Brain microvascular endothelial cell (primary cell): ENCODE measurements around the gene MMP24.
"Not testable (repeated sequence)": the region's sequence is repeated elsewhere in the genome, so short reads cannot be mapped to it uniquely, and the experiment has no call there.

Experiments used
- DNase-seq: peaks from one replicate; pipeline ENCODE4 v3.0.0-alpha.2; 2020
- H3K27ac ChIP-seq: fragments of 250-450 bp; sonication (Bioruptor Pico); 2 replicates; pipeline ENCODE4 v1.5.1; 2020; ENCODE audit warnings: mild to moderate bottlenecking, moderate library complexity
- H3K27me3 ChIP-seq: fragments of 250-450 bp; sonication (Bioruptor Pico); replicated peaks from 2 replicates; pipeline ENCODE4 v1.5.1; 2020; ENCODE audit warnings: mild to moderate bottlenecking
- H3K36me3 ChIP-seq: fragments of 250-450 bp; sonication (Bioruptor Pico); replicated peaks from 2 replicates; pipeline ENCODE4 v1.5.1; 2020; ENCODE audit warnings: mild to moderate bottlenecking
- H3K4me3 ChIP-seq: 2 replicates; pipeline ENCODE4 v1.5.1; 2011; ENCODE audit warnings: low read depth, mild to moderate bottlenecking, control low read depth, low read length, moderate library complexity
- in situ Hi-C: cut with HindIII; loops from 2 replicates; pipeline ENCODE4 v1.10.0; 2017; ENCODE audit warnings: low sequenced_read_pairs, low pct_ligation_motif_present
- TF ChIP-seq, protein P1 (sequence below): IDR thresholded peaks from 2 replicates; pipeline ENCODE4 v1.5.1; 2011; ENCODE audit warnings: low read depth, mild to moderate bottlenecking, moderate library complexity, low read length, control low read depth, inconsistent platforms; ENCODE audit errors: missing control alignments

The MMP24 gene

DNA sequence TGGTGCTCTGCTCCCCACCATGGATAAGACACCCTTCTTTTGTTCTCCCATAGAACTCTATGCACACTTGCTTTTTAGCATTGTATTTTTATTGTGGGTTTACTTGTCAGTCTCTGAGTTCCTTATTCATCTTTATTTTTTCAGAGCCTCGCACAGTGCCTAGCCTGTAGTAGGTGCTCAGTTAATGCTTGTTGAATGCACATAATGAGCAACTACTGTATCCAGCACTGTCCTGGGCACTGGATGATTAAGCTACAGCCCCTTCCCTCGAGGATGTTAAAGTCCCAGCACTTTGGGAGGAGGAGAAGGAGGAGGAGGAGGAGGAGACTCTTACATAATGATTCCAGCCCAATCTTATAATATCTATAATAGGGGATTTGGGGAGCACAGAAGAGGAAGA, 16.8 kb downstream of the MMP24 start:
- no peak for DNase-seq
- in situ Hi-C loops = no loop called here
- TF ChIP-seq, protein P1, sequence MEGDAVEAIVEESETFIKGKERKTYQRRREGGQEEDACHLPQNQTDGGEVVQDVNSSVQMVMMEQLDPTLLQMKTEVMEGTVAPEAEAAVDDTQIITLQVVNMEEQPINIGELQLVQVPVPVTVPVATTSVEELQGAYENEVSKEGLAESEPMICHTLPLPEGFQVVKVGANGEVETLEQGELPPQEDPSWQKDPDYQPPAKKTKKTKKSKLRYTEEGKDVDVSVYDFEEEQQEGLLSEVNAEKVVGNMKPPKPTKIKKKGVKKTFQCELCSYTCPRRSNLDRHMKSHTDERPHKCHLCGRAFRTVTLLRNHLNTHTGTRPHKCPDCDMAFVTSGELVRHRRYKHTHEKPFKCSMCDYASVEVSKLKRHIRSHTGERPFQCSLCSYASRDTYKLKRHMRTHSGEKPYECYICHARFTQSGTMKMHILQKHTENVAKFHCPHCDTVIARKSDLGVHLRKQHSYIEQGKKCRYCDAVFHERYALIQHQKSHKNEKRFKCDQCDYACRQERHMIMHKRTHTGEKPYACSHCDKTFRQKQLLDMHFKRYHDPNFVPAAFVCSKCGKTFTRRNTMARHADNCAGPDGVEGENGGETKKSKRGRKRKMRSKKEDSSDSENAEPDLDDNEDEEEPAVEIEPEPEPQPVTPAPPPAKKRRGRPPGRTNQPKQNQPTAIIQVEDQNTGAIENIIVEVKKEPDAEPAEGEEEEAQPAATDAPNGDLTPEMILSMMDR = no peak
- H3K27me3 ChIP-seq = no peaks in the 10 kb centered on the region
- no peak overlapping the region for H3K27ac ChIP-seq
- no peak overlapping the region for H3K4me3 ChIP-seq
- no peaks in the 10 kb centered on the region for H3K36me3 ChIP-seq

DNA sequence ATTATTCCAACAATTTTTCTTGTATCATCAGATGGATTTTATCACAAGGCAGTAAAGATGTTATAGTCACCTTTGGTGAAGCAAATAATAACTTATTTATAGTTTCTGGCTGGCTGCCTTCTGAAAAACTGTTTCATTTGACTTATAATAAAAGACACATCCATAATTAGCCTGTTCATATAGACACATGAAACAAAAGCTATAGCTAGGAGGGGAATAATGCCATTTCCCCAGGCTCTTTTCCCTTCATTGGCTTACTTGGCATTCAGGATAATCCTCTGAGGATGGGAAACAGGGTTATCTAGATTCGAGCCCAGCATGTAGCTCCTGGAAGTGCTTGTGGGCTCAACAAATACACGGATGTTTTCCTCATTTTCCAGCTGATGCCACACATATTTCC, 17.5 kb downstream of the MMP24 start:
- TF ChIP-seq, protein P1 = no peak
- no peaks in the 10 kb centered on the region for H3K27me3 ChIP-seq
- H3K36me3 ChIP-seq = no peaks in the 10 kb centered on the region
- no peak overlapping the region for H3K27ac ChIP-seq
- in situ Hi-C loops = no loop called here
- DNase-seq = no peak
- no peak overlapping the region for H3K4me3 ChIP-seq

DNA sequence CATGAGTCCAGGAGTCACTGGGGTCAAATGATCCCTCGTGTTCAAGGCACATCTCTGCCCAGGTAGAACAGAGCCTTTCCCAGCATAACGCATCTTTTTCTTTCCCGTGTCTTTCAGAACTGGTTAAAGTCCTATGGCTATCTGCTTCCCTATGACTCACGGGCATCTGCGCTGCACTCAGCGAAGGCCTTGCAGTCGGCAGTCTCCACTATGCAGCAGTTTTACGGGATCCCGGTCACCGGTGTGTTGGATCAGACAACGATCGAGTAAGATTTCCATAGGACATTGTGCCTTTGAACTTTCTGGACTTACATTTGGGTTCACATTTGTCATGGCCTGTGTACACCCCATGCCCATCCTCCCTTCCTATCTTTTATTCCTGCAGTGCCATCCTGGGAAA, 20.2 kb downstream of the MMP24 start:
- Histone ChIP-seq H3K27me3 (no peaks in the 10 kb centered on the region), H3K27ac (no peak overlapping the region), H3K4me3 (no peak overlapping the region), H3K36me3 (no peaks in the 10 kb centered on the region)
- in situ Hi-C loops = no loop called here
- DNase-seq = no peak
- TF ChIP-seq, protein P1 = no peak

DNA sequence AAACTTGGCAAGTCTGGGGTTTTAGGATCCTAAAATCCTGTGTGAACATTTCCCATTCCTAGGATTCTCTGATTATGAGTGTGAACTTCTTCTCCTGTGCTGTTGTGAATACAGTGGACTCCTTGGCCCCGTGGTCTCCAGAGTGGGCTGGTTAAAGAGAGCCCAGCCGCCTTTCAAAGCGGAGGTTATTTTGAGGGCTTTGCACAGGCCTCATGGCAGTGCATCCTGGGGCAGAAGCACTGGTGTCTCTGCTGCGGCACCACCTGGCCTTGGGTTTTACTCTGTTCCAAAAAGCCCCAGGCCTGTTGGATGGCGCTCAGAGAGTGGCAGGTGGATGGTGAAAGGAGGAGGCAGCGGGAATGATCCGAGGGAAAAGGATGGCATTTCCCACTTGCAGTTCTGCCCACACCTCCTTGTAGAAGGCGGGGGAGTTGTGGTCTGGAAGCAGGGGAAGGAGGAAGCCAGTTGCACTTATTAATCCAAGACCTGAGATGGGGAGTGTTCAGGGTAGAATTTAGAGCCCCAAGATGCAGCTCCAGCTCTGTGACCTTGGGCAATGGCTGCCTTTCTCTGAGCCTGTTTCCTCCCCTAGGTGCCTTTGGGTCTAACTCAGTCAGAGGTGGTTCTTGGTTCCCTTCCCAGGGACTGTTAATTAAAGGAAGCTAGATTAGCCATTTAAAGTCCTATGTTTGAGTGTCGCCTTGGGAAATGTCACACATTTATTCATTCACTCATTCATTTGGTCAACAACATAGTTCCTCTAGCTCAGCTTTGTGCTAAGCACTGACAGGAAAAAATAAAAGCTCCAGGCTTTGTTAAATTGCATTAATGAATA, 22.4 kb downstream of the MMP24 start:
- Histone ChIP-seq H3K27ac (no peak overlapping the region), H3K27me3 (no peaks in the 10 kb centered on the region), H3K36me3 (no peaks in the 10 kb centered on the region), H3K4me3 (no peak overlapping the region)
- in situ Hi-C loops = no loop called here
- no peak for DNase-seq
- TF ChIP-seq, protein P1 = no peak

DNA sequence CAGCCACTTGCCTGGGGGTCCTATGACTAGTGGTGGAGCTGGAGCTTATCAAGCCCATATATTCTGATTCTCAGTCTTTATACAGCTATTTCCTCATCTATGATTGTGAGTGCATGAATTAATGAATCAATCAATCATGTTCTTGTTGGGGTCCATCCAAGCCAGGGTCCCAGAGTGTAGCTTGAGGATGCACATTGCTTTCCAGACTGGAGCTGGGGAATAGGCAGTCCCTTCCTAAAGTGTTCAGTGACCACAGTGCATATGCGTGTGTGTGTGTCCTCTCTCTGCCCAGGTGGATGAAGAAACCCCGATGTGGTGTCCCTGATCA, 25.1 kb downstream of the MMP24 start:
- DNase-seq = no peak
- no peak overlapping the region for H3K27ac ChIP-seq
- H3K4me3 ChIP-seq = no peak overlapping the region
- no peaks in the 10 kb centered on the region for H3K27me3 ChIP-seq
- no peaks in the 10 kb centered on the region for H3K36me3 ChIP-seq
- TF ChIP-seq, protein P1 = no peak
- in situ Hi-C loops = no loop called here

DNA sequence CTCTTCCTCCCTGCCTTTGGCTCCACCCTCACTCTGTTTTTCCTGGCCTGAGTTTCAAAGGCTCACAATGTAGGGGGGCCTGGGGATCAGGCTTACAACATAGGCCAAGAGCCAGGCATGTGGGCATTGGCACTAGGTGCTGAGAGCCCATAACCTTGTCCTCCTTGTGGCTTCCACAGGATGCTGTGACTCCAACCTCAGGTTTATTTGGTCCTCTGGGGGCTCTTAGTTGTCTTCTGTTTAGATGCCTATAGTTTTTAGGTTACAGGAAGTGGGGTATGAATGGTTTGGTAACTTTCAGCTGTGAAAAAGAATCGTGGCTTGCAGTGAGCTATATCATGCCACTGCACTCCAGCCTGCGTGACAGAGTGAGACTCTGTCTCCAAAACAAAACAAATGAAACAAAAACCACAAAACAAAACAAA, 25.6 kb downstream of the MMP24 start:
- DNase-seq = no peak
- Histone ChIP-seq H3K27ac (no peak overlapping the region), H3K36me3 (no peaks in the 10 kb centered on the region), H3K27me3 (no peaks in the 10 kb centered on the region), H3K4me3 (no peak overlapping the region)
- in situ Hi-C loops = no loop called here
- TF ChIP-seq, protein P1 = no peak

DNA sequence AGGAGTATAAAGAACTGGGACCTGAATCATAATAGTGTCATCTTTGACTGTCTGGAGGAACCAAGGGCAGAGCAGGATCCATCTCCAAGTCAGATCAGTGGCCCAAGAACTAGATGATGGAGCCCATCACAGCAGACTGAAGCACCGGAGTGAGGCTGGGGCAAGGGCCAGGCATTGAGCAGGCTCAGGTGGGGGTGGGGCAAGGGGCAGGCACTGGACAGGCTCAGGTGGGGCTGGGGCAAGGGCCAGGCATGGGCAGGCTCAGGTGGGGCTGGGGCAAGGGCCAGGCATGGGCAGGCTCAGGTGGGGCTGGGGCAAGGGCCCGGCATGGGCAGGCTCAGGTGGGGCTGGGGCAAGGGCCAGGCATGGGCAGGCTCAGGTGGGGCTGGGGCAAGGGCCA, 26.1 kb downstream of the MMP24 start:
- not testable (repeated sequence) for H3K27ac ChIP-seq

More for the DNA sequence above, 26.1 kb downstream of the MMP24 start:
- H3K4me3 ChIP-seq, H3K36me3 ChIP-seq, H3K27me3 ChIP-seq, DNase-seq, in situ Hi-C loops: not testable (repeated sequence)
